ENCODE data around the gene RAE1. TPM values are rescaled to one million over a fixed set of nuclear protein-coding genes. Genes with fewer than 3 reads are reported as not detected.

Gene RAE1
- total RNA-seq, 1 experiment from 2014 or later = 64.1 TPM

- peaks cover 75% of the 10 kb centered on the region for H3K27me3 Mint-ChIP-seq (ENCODE audit: unreplicated experiment)
- intact Hi-C loops (cut with micrococcal nuclease; ENCODE audit: unreplicated experiment) = no loop called here
- DNase-seq = no peak
These were observed 15.7 kb upstream of the RAE1 start for GRCh38 chr20:57335392-57335791.

GRCh38 chr20:57341663-57342062 lies 9.4 kb upstream of the RAE1 start:
- Mint-ChIP-seq H3K9me3 (ENCODE audit: low read depth, unreplicated experiment) (no peaks in the 10 kb centered on the region), H3K4me3 (ENCODE audit: low read depth, unreplicated experiment) (no peak overlapping the region), H3K36me3 (ENCODE audit: insufficient read depth, unreplicated experiment) (no peaks in the 10 kb centered on the region), H3K27ac (ENCODE audit: unreplicated experiment) (no peak overlapping the region), H3K4me1 (ENCODE audit: low read depth, unreplicated experiment) (no peaks in the 10 kb centered on the region), H3K27me3 (ENCODE audit: unreplicated experiment) (peaks cover 73% of the 10 kb centered on the region)
- no TSS peak for BruUV-seq (replicated peaks)
- no peak for DNase-seq
- intact Hi-C loops (cut with micrococcal nuclease; ENCODE audit: unreplicated experiment) = no loop called here
- TF ChIP-seq CTCF (IDR thresholded peaks at IDR 0.05; ENCODE audit: unreplicated experiment) = no peak
- CTCF ChIA-PET = no interaction called here

More at GRCh38 chr20:57335392-57335791, 15.7 kb upstream of the RAE1 start:
- CTCF ChIA-PET = interaction anchor here (1.0 to 1.2 kb wide), 2 partner anchors 11 to 245 kb away, joined by 3 to 4 read pairs; no protein-coding TSS in a partner anchor
- TF ChIP-seq CTCF (IDR thresholded peaks at IDR 0.05; ENCODE audit: unreplicated experiment) = no peak
- Mint-ChIP-seq H3K27ac (ENCODE audit: unreplicated experiment) (no peak overlapping the region), H3K4me1 (ENCODE audit: low read depth, unreplicated experiment) (no peaks in the 10 kb centered on the region), H3K4me3 (ENCODE audit: low read depth, unreplicated experiment) (no peak overlapping the region), H3K9me3 (ENCODE audit: low read depth, unreplicated experiment) (no peaks in the 10 kb centered on the region), H3K36me3 (ENCODE audit: insufficient read depth, unreplicated experiment) (no peaks in the 10 kb centered on the region)
- BruUV-seq (replicated peaks) = no TSS peak

- DNase-seq = no peak
- H3K36me3 Mint-ChIP-seq (ENCODE audit: insufficient read depth, unreplicated experiment) = no peaks in the 10 kb centered on the region
- peaks cover 71% of the 10 kb centered on the region for H3K27me3 Mint-ChIP-seq (ENCODE audit: unreplicated experiment)
- H3K4me1 Mint-ChIP-seq (ENCODE audit: low read depth, unreplicated experiment) = no peaks in the 10 kb centered on the region
- intact Hi-C loops (cut with micrococcal nuclease; ENCODE audit: unreplicated experiment) = no loop called here
- no TSS peak for BruUV-seq (replicated peaks)
- no peak overlapping the region for H3K27ac Mint-ChIP-seq (ENCODE audit: unreplicated experiment)
- CTCF ChIA-PET = no interaction called here
- H3K4me3 Mint-ChIP-seq (ENCODE audit: low read depth, unreplicated experiment) = no peak overlapping the region
- H3K9me3 Mint-ChIP-seq (ENCODE audit: low read depth, unreplicated experiment) = no peaks in the 10 kb centered on the region
- TF ChIP-seq CTCF (IDR thresholded peaks at IDR 0.05; ENCODE audit: unreplicated experiment) = no peak
These were observed 8.2 kb upstream of the RAE1 start for GRCh38 chr20:57342829-57343228.

GRCh38 chr20:57346477-57346876 lies 4.6 kb upstream of the RAE1 start:
- Mint-ChIP-seq H3K36me3 (ENCODE audit: insufficient read depth, unreplicated experiment) (peaks cover 7% of the 10 kb centered on the region), H3K27ac (ENCODE audit: unreplicated experiment) (no peak overlapping the region), H3K4me1 (ENCODE audit: low read depth, unreplicated experiment) (peaks cover under 1% of the 10 kb centered on the region), H3K9me3 (ENCODE audit: low read depth, unreplicated experiment) (no peaks in the 10 kb centered on the region), H3K27me3 (ENCODE audit: unreplicated experiment) (peaks cover 49% of the 10 kb centered on the region), H3K4me3 (ENCODE audit: low read depth, unreplicated experiment) (no peak overlapping the region)
- TF ChIP-seq CTCF (IDR thresholded peaks at IDR 0.05; ENCODE audit: unreplicated experiment) = peak; percentile 66
- intact Hi-C loops (cut with micrococcal nuclease; ENCODE audit: unreplicated experiment) = loop anchor here (1.0 kb wide), 1 partner anchor 257 kb away; no protein-coding TSS in a partner anchor
- no TSS peak for BruUV-seq (replicated peaks)
- peak; percentile 85 for DNase-seq
- CTCF ChIA-PET = interaction anchor here (1.2 to 3.4 kb wide), 3 partner anchors 10 to 256 kb away, joined by 3 to 29 read pairs (median 3); no protein-coding TSS in a partner anchor
